Dedifferentiated amniotic fluid mesenchymal stem cell (primary cell): ENCODE data around the gene C3orf85.

Experiments
- DNase-seq: peaks from one replicate; pipeline ENCODE4 v3.0.0-alpha.2; 2016; ENCODE audit errors: extremely low spot score

The C3orf85 gene

DNA sequence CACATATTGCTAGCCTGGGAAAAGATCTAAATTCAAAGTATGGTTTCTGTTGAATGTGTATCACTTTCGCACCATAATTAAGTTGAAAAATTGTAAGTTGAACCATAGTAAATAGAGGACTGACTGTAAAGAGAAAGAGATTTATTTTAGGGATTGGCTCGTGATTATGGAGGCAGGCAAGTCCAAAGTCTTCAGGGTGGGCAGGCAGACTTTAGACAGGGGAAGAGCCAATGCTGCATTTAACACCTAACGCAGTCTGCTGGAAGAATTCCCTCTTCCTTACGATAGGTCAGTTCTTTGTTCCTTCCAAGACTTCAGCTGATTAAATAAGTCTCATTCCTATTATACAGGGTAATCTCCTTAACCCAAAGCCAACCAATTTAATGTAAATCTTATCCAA, 15.8 kb downstream of the C3orf85 start:
- DNase-seq, result no peak

DNA sequence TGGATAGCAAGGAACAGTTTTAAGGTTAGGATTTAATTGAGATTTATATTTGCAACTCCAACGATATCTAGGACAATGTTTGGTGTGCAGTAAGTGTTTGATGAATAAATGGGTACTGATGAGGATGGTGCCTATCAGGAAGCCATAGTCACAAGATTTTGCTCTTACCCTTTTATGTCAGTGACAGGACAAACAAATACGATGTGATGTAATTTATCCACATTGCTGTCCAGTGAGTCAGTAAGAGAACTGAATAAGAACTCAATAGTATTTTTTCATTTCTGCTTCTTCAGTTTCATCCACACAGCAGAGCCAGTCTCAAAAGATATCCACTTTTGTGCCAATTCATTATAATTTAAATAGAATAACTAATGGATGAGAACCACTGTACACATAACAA, 18.5 kb downstream of the C3orf85 start:
- DNase-seq, result no peak

DNA sequence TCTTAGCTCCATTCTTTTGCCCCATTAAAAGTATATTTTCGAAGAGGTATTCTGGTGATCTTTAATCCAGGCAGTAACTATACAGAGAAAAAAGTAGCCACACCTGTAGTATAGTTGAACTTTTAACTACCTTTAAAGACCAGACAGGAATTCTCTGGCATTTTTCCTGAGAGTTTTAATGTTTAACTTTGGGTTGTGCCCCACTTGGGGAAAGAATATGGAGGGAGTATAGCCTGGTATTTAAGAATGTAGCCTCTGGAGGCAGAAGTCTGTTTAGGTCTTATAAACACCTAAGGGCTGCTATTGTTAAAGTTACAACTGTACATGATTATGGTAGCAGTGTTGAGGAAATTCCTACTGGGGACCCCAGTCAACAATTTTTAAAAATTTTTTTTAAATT, 19.3 kb downstream of the C3orf85 start:
- no peak for DNase-seq

DNA sequence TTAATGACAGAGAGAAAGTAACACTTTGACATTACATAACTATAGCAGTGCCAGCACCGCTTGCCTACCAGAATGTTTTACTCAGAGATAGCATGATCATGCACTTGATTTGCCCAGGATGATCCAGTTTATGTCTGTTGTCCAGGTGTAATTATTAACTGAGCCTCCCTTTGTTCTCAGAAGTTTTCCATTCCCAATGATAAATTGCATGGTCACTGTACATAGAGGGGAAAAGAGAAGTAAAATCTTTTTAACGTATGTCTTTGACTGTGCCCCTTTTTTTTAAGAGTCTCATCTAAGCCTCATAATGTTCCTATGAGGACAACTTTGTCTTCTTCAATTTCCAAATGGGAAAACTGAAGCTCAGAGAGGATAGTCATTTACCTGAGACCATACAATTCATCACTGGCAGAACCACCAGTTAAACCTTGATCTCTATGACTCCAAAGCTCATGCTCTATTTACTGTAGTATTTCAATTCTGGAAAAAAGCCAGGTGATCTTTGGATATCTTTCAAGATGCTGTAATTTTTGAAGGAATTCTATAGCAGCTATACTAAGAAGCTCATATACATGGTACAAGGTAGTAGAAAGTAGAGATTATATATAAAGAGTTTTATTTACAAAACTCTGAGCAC, 25.1 kb downstream of the C3orf85 start:
- DNase-seq, result no peak

DNA sequence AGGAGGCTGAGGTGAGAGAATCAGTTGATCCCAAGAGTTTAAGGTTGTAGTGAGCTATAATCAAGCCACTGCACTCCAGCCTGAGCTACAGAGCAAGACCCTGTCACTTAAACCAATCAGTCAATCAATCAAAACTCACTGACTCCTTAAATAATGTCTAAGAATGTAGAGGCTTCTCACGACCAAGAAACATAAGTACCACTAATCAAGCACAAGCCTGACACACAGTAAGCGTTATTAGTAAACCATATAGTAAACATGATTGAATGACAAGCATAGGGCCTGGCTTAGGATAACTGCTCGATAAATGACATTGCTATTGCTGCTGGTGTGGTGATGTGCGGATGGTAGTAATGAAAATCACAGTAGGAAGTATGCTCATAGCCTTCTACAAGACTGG, 29.4 kb downstream of the C3orf85 start:
- no peak for DNase-seq

DNA sequence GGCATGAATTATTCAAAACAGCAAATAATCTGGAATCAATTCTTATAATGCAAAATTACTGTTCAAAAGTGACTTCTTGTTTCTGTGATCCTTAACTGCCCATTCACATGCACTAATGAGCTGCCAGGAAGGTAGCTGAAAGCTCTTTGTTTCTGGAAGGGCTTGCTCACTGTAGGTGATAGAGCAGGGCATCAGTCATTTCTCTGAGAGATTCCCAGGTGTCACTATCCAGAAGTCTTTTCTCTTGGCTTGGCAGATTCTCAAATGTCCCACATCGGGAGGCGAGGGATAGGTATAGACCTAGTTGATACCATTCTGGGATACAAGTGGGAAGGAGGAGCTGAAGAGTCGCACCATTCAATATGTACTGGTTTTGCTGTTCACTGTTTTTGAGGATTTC, 35.0 kb downstream of the C3orf85 start:
- DNase-seq, result no peak

DNA sequence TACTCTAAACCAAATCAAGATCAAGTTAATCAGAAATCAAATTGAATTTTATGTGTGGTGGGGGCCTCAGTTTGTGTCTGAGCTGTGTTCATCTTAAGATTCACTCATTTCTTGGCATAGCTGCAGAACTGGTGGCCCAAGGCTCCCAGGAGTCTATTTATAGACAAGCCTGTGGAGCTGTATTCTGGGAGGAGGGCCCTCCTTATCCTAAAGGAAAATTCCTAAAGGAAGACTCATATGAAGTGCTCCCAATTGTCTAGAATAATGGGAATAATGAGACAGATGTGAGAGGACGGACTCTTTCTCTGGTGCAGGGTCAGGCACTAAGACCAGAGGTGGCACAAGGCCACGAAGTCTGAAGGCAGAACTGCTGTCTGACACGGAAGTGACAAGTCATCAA, 38.9 kb downstream of the C3orf85 start:
- DNase-seq, result no peak

DNA sequence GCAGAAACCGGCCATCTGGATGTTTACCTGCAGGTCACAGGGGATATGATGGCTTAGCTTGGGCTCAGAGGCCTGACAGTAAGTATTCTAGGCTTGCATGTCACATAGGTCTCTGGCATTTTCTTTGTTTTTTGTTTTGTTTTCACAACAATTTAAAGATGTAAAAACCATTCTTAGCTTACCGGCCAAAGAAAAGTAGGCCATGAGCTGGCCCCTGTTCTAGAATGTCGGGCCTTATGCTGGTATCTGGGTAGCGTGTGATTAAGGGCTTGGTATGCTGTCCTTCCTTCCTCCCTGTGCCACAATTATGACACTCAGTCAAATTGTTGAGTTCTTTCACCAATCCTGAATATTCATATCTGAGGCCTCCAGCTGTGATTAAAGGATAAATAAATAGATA, 40.2 kb downstream of the C3orf85 start:
- DNase-seq, result no peak

DNA sequence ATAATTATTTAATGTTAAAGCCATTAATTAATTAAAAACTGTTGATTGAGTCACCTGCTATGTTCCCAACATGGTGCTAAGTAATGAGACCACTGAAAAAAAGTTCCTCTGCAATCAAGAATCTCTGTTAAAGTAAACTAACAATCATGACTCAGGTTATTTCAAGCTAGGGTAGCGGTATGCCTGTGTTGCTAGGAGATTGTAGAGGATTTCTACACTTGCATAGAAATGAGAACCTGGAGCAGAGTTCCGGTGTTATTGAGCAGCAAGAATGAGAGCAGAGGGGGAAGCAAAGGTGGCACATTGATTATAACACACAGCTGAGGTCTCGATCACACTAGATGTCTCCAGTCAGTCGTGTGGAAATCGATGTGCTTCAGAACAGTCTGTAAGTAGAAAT, 41.4 kb downstream of the C3orf85 start:
- no peak for DNase-seq

DNA sequence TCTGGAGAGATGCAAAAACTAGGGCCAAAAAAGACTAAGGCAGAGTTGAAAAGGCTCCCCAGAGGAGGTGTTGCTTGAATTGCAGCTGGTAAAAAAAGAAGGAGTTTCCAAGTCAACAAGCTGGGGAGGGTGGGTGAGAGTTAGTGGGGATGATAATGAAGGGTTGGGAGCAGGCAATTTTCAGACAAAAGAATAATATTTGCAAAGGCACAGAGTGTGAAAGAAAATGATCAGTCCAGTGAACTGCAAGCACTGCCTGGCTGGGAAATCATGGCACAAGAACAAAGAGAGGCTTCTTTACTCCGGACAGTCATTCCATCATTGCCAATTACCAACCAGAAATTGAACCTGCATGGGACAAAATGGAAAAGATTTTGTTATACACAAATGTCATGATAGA, 42.2 kb downstream of the C3orf85 start:
- DNase-seq, result no peak

DNA sequence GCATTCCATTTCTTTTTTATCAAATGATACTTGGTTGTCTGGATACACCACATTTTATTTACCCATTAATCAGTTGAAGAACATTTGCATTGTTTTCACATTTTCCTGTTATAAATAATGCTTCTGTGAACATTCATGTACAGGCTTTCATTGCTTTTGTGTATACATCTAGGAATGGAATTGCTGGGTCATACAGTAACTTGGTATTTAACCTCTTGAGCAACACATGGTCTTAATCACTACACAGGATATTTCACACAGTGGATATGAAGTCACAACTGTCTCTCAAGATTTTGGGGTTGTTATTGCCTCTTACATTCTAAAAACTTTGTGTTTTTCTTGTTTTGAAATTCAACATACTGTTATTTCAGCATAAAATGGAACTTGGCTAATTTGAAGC, 48.2 kb downstream of the C3orf85 start:
- DNase-seq, result no peak

DNA sequence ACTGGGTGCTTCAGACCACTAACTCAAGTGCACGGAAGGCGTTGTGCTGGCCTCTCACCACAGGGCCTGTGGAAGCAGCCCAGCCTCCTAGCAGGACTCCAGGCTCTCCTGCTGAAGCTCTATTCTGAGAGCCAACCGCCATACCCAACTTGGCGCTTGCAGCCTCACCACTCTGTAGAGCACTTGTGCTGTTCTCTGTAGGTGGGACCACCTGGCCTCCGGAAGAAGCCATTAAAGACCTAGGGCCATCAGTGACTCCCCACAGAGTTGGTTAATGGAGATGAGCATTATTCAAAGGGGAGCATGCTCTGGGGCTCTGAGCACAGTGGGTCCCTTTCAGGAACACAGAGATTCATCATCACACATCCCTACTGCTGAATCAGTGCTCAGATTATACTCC, 50.9 kb downstream of the C3orf85 start:
- DNase-seq, result no peak

DNA sequence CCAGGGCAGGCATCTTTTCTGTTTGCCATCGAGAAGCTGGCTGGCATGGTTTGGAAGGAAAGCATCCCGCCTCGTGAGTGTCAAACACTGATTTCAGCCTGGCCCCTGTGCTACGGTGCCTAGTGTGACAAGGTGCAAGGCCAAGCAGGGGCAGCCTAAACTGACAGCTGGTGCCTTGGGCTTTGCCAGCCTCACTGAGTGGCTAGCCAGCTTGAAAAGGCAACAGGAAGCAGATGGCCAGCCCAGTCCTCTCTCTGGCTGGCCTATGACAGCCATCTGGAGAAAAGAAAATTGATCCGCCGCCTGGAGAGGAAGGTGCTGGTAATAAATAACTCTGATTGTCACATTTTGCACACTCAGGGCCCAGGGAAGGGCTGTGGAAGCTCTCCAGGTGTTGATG, 52.2 kb downstream of the C3orf85 start:
- no peak for DNase-seq

DNA sequence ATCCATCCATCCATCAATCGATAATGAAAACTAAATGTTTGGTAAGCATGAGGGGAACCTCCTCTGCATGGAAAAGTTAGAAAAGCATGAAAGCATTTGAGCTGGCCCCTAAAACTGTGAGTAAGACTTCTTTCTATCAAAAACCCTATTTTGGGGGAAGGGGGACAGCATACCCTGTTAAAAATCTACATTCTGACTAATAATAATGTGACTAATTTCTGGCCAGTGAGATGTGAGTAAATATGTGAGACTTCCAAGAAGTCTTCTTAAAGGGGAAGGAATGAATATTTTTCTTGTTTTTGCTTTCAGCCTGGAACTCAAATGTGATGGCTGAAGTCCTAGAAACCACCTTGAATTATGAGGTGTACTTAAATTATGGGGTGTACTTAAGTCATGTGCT, 54.9 kb downstream of the C3orf85 start:
- DNase-seq, result no peak

DNA sequence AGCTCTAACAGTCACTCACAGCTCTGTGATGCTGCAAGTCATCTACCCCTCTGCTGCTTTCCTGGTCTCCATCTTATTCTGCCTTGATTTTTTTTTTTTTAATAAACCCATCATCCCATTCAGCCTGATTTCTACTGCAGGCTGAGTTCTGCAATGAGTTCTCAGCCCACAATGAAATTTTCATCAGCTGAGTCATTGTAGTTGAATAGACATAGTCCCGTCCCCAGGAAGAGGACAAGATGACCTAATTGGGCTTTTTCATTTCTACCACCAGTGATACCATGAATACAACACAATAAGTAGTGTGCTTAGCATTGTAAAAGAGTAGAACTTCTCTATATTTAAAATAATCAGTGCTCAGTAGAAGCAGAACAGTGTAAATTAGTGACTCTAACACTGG, 59.3 kb downstream of the C3orf85 start:
- no peak for DNase-seq
